MV-4-11 (cell line): ENCODE results near the gene RTEL1.

Experiments used
- DNase-seq: peaks from one replicate; lab custom pipeline; 2025; lab: John Stamatoyannopoulos, UW

Gene RTEL1

DNA sequence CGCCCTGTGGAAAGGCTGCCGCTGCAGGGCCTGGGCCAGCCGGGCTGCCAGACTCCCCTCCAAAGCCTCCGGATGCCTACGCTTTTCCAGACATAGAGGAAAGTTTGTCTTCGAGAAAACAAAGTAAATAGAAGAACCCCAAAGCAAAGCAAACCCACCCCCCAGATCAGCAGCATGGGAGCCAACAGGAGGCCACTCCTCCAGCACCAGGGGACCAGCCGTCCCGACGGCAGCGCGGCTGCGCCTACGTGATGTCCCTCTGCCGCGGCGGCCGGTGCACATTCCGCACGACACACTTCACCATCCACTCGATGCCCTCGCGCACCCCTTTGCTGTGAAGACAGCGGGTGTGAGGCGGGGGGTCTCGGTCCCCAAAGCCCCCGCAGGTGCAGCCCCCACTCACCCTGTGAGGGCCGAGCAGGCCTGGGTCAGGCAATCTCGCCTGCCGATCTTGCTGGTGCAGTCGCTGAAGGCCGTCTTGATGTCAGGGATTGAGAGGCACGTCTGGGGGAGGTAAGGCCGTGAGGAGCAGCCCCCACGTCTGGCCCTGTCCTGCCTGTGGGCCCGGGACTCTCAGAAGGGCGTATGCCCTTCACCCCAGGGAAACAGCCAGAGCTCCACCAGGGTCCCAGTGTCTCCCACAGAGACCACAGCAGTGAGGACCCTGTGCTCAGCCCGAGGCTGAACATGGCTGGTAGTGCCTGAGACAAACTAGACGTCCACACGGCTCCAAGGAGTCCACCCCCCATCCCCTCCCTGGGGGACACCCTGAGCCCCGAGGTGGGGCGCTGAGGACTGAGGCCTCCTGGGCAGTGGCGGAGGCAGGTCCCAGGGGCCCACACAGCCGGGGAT lies 42.3 kb downstream of the RTEL1 start:
- no peak for DNase-seq

DNA sequence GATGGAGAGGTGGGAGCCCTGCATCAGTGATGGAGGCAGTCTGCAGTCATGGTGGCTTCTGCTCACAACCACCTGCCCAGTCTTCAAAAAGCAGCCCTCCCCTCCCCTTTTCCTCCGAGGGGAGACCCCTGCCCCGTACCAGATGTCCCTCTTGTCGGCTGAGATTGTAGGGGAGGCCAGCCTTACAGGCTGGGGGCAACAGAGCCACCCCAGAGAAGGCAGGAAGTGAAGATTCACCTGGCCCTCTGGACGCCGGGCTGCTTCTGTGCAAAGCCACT lies 42.9 kb downstream of the RTEL1 start:
- DNase-seq = no peak

DNA sequence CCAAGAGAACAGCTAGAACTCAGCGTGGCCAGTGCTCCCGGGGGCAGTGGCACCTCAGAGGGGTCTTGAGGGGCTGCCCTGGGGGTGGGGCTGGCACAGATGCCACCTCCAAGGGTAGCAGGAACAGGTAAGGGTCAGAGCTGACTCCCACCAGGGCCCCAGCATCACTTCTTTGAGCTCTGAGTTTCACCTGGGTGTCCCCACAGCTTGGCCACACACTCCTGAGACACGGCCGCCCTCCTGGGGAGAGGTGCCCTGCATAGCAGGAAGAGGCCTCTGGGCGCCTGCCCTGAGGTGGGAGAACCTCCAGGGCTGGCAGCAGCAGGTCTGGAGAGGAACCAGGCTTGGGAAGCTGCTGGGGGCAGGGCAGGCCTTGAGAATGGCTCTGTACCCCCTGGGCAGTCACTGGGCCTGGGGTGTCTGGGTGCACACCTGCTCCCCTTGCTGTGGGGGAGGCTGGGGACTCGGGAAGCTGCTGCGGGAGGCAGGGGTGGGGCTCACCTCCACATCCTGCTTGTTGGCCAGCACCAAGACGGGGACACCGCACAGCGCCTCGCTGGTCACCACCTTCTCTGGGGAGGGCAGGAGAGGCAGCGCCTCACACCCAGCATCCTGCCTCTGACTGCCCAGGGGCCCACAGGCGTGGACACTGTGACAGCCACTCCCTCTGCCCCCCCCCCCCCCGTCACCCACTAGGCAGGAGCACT lies 43.4 kb downstream of the RTEL1 start:
- no peak for DNase-seq

DNA sequence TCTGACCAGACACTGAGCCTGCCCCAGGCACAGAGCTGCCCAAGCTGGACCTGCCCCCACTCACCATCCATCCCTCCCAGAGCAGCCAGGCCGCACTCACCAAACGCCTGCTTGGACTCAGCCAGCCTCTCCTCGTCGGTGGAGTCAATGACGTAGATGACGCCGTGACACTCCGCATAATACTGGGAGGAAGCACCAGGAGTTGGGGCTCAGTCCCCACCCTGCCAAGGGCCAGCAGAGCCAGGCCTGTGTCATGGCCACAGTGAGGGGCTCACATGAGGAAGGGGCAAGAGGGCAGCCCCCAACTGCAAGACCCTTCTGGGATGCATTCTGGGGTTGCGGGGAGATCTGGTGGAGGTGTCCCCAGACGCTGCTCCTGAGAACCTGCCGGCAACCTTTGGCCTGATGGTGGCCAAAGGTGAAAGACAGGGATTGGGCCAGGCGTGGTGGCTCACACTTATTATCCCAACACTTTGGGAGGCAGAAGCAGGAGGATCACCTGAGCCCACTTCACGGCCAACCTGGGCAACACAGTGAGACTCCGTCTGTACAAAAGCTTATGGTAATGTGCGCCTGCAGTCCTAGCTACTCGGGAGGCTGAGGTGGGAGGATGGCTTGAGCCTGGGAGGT lies 44.0 kb downstream of the RTEL1 start:
- no peak for DNase-seq

DNA sequence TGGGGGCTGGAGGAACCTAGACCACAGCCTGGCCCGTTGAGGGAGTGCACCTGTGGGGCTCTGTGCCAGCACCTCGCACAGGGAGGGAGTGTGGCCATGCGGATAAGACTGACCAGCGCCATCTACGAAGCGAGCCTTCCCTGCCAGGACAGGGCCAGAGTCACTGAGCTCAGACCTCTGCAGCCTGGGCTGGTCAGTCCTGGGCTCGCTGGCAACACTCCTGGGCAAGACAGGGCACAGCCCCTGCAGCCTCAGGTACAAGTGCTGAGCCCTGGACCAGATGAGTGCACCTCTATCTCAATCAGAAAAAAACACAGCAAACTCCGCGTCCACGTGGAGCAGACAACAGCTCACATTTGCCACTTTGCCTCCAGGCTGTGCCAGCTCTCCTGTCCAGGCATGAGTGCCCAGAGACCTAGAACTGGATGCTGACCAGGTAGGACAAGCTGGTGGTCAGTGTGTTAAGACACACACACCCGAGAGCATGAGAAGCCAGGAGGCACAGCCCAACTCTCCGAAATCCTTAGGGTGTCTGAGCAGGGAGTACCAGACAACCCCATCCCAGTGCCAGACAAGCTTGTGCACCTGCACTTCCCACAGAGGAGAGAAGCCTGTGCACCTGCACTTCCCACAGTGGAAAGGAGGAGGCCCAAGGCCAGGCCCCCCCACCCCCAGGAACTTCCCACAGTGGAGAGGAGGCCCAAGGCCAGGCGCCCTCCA lies 44.8 kb downstream of the RTEL1 start:
- no peak for DNase-seq

DNA sequence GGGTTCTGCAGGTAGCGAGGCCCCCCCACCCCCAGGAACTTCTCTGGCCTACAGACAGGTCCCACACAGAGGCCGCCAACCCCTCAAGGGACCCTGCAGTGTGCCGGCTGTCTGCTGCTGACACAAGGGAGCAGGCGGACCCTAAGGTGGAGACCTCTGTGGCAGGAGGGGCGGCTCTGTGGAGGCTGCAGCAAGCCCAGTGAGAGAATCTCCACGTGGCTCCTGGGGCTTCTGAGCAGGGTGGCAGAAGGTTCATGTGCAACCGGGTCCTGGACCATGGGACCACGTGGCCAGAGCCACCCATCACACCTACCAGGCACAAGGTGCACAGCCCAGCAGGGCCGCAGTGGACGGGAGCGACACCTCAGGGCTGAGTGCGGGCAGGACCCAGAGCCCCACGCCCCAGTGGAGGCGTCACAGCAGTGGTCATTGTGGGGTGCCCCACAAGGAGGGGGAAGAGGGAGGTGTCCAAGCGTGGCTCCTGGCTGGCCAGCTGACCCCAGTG lies 45.4 kb downstream of the RTEL1 start:
- DNase-seq = no peak

DNA sequence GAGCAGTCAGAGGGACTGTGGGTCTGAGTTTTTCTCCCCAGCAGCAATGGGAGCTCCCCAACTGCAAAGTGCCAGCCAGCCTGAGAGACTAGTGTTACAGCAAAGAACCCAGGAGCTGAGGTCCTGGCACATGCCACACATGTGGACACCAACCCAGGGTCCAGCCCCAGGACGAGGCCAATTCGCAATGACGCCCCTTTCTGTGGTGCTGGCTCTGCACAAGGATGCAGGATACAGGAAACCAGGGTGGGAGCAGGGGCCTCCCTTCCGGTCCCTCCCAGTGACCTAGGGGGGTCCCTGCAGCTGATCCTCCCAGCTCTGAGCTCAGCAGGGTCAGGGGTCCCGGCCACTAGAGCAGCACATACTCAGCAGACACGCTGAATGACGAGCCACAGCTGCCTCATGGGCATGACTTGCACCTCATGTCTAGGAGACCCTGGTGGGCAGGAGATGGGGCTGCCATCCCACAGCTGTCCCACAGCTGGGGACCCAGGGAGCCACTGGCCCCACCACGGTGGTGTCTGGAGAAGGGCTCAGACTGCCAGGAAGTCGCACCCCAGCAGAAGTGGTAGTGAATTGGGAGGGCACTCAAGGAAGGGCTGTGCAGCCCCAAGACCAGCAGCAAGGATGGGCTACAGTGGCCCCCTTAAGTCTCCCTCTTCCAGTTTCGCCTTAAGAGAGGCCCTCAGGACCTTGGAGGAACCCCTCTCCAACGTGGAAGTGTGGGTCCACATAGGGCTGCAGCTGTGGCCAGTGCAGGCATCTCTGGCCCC lies 46.0 kb downstream of the RTEL1 start:
- DNase-seq = no peak

DNA sequence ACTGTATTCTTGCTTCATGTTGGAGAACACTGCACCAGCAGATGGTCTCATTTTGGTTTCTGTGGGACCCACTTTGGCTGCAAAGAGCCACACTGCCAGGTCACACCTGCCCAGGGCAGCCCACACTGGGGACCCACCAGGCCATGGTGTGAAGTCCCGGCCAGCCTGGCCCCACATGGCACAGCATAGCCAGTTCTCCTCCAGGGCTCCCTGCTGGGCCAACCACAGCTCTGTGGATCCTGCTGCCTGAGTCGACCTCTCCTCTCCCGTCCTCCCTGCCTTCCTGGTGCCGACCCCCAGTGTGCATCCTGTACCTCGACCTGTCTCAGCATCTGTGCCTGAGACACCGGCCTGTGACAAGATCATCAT lies 46.6 kb downstream of the RTEL1 start:
- DNase-seq = no peak

DNA sequence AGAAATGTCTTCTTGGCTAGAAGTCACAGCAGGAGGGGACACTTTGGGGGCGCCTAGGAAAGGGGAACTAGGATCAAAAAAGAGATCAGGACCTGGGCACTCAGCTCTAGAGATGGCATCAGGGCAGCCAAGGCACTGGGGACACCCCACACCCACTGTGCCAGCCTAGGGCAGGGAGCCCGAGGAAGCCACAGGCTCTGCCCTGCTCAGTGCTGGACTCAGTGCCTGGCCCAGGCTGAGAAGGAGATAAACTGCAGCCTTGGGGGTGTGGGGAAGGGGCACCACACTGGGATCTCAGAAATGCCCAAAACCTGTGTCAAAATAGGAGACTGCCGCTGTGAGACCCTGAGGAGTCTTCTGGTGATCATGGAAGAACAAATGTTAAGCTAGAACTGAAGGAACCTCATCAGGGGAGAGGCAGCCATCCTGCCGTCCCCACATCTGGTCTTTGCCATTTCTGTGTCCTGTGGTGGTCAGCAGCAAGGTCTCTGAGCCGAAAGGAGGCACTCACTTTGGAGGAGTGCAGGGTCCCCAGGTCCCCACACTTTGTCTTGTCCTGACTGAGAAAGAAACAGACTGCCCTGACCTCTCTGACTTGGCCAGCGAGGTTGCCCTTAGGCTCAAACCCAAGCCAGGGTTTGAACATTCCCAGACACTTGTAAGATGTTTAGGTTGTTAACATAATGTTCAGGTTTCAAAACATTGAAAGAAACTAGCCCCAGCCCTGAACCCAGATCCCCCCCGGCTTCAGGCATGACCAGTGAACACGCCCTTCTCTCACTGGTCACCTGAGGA lies 47.3 kb downstream of the RTEL1 start:
- DNase-seq = no peak

DNA sequence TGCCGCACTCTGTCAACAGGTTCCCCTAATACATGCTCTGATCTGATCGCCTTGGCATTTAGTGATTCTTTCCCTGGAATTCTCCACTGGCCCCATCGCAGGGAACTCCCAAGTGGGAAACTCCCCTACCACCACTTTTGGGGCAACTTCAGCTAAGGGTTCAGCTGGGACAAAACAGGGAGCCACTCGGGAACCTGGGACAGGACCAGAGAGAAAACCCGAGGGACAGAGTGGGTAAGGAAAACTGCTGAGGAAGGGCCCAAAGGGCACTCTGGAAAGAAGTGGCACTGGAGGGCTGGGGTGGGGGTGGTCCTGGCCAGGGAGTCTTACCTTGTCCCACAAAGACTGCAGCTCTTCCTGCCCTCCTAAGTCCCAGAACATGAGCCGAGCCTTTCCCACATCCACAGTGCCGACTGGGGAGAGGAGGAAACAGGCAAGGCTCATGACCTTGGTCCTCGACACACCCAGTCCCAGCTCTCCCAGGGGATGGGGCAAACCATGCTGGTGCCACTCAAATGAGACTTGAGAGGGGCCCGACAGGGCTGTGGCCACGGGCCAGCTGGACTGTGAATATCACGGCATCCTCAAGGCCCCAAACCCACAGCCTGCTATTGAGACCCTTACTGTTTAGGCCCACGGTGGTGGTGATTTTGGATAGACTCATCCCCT lies 48.0 kb downstream of the RTEL1 start:
- DNase-seq = no peak

DNA sequence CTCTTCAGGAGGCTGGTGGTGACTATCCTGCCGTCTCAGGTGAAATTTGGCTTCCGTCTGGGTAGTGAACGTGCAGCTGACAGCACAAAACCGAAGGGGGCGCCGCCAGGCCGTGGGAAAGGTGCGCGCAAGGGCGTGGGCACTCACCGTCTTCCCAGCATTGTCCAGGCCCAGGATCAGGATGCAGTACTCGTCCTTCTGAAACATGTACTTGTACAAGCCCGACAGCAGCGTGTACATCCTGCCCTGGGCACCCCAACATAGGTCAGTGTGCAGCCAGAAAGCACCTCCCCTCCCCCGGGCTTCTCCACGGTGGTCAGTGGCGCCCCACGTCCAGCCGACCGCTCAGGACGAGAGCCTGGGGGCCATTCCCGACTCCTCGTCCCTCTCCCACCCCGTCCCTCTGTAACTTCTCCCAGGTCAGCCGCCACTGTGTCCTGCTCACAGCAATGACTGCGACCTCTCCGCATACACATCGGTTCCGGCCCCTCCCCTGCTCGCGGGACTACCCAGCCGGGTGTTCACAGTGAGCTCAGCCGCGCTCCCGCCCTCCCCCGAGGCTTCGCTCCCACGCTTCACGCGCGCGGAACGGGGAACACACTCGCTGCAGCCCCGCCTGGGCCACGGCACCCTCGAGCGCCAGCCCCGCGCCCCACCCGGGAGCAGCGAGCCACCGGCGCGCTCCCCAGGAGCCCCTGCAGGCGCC lies 48.9 kb downstream of the RTEL1 start:
- peak; percentile 14 for DNase-seq

DNA sequence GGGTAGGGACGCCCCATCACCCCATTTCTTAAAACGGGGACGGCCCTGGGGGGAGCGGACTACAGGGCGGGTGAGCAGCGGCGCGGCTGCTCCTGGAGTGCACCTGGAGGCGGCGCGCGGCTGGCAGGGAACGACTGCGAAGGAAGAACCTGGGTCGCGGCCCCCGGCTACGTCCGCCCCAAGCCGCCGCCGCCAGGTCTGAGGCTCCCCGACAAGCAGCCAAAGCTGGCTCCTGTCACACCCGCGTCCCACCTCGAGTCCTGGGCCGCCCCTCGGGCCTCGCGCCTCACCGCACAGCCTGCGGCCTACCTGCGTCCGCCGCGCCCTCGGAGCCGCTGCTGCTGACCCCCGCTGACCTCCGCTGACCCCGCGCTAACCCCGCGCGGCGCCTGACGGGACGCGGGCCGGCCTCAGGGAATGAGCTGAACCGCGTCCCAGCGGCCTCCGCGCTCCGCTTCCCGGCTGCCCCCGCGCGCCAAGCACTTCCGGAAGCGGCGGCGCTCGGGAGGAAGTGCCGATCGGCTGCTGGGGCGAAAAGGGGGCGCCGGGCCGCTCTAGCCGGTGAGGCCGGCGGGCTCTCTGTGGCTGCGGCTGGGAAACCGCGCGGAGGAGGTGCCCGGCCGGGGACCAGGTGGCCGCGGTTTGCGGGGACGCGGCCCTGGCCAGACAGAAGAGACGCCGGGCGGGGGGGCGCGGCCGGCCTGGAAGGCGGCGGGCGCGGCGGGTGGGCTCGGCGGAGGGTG lies 49.6 kb downstream of the RTEL1 start, which contains the start of the genes ARFRP1 and ZGPAT:
TSS of gene ARFRP1 (minus strand) at position 419 of the 743 bp plus-strand sequence. CDS start 885 bp downstream, outside the sequence.
TSS of gene ZGPAT (plus strand) at position 482 of the 743 bp plus-strand sequence. CDS start 542 bp downstream, outside the sequence.
- DNase-seq = peak; percentile 82

DNA sequence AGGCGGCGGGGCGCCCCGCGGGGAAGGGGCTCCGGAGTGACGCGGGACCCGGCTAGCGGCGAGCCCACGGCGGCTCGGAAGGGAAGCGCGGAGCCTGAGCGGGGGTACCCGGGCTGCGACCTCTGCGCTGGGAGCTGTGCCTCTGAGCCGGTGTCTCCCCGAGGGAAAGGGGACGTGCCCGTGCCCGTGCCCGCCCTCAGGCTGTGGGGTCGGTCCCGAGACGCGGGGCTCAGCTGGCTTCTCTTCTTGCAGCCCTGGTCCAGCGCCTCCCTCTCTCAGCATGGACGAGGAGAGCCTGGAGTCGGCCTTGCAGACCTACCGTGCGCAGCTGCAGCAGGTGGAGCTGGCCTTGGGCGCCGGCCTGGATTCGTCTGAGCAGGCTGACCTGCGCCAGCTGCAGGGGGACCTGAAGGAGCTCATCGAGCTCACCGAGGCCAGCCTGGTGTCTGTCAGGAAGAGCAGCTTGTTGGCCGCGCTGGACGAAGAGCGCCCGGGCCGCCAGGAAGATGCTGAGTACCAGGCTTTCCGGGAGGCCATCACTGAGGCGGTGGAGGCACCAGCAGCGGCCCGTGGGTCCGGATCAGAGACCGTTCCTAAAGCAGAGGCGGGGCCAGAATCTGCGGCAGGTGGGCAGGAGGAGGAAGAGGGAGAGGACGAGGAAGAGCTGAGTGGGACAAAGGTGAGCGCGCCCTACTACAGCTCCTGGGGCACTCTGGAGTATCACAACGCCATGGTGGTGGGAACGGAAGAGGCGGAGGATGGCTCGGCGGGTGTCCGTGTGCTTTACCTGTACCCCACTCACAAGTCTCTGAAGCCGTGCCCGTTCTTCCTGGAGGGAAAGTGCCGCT lies 50.4 kb downstream of the RTEL1 start:
- DNase-seq = no peak

DNA sequence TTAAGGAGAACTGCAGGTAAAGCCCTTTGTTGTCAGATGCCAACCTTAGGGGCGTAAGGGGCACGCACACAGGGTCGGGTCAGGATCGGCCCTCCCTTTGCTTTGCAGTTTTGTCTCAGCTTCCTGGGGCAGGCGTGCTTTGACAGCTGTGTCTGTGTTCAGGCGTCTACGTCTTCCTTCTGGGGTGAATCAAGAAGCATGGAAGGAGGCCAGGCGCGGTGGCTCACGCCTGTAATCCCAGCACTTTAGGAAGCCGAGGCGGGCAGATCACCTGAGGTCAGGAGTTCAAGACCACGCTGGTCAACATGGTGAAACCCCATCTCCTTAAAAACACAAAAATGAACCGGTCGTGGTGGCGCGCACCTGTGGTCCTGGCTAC lies 51.0 kb downstream of the RTEL1 start:
- no peak for DNase-seq

DNA sequence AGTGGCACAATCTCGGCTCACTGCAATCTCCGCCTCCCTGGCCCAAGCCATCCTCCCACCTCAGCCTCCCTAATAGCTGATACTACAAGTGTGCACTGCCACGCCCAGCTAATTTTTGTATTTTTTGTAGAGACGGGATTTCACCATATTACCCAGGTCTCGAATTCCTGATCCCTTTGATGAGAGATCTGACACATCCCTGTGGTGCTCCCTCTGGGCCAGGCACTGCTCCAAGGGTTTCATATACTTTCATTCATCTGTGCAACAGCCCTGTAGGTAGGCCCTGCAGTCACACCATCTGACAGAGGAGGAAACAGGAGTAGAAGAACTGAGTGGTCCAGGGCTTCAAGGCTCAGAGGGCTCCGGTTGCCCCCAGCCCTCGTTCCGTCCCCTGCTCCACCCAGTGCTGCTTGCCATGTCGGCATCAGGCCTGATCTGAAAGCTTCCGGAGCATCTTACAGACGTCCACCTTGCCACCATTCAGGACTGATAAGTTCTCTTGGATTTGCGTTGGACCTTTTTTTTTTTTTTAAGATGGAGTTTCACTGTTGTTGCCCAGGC lies 53.1 kb downstream of the RTEL1 start:
- DNase-seq = no peak

DNA sequence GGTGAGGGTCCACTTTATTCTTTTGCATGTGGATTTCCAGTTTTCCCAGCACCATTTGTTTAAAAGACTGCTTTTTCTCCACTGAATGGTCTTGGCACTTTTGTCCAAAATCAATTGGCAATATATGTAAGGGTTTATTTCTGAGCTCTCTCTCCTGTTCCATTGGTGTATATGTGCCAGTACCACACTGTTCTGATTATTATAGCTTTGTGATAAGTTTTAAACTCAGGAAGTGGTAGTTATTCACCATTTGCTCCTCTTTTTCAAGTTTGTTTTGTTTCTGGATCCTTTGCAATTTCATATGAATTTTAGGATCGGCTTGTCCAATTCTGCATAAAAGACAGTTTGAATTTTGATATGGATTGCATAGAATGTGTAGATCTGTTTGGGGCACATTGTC lies 54.1 kb downstream of the RTEL1 start:
- no peak for DNase-seq

DNA sequence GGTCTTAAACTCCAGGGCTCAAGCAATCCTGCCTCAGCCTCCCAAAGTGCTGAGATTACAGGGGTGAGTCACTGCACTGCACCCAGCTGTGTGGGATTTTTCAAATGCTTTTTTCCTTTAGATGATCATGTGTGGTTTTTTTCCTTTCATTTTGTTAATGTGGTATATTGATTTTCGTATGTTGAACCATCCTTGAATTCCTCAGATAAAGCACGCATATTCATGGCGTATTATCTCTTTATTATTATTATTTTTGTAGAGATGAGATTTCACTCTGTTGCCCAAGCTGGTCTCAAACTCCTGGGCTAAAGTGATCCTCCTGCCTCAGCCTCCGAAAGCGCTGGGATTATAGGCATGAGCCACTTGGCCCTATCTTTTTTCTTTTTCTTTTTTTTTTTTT lies 56.7 kb downstream of the RTEL1 start:
- no peak for DNase-seq
